SK-N-MC (cell line): ENCODE data around the gene CCDC69.

ENCODE experiments used
- DNase-seq: peaks from one replicate; pipeline ENCODE4 v3.0.0-alpha.2; 2011; ENCODE audit warnings: low read depth, low spot score
- H3K27ac ChIP-seq: fragments of 200-600 bp; sonication (generic); 2 replicates; pipeline ENCODE4 v1.5.1; 2016; ENCODE audit warnings: mixed run types
- H3K36me3 ChIP-seq: fragments of 200-600 bp; sonication (generic); 2 replicates; pipeline ENCODE4 v1.6.1; 2017; ENCODE audit warnings: antibody characterized with exemption, low read length, mixed read lengths; ENCODE audit not compliant: insufficient read depth
- H3K4me3 ChIP-seq: fragments of 200-600 bp; sonication (generic); 2 replicates; pipeline ENCODE4 v1.5.1; 2016
- H3K9ac ChIP-seq: fragments of 200-600 bp; sonication (generic); 2 replicates; pipeline ENCODE4 v1.8.0; 2017; ENCODE audit warnings: mixed run types, mixed read lengths; ENCODE audit not compliant: insufficient read length
- H3K9me3 ChIP-seq: fragments of 200-600 bp; sonication (generic); 2 replicates; pipeline ENCODE4 v1.6.1; 2017; ENCODE audit warnings: low read depth, mild to moderate bottlenecking, antibody characterized with exemption, low read length, moderate library complexity, mixed read lengths
- EZH2 ChIP-seq: fragments of 200-600 bp; sonication (generic); IDR thresholded peaks from one replicate; pipeline ENCODE4 v1.6.1; 2017; ENCODE audit warnings: antibody characterized with exemption
- FOXP2 ChIP-seq: optimal IDR thresholded peaks from 2 replicates; pipeline ENCODE3; 2011; ENCODE audit warnings: mild to moderate bottlenecking, moderate library complexity; ENCODE audit not compliant: insufficient read depth; ENCODE audit errors: extremely low read length, control extremely low read depth
- POLR2AphosphoS5 ChIP-seq: IDR thresholded peaks from 2 replicates; pipeline ENCODE4 v1.6.1; 2012; ENCODE audit warnings: mild to moderate bottlenecking, low read depth, low read length, borderline replicate concordance

CCDC69 gene

DNA sequence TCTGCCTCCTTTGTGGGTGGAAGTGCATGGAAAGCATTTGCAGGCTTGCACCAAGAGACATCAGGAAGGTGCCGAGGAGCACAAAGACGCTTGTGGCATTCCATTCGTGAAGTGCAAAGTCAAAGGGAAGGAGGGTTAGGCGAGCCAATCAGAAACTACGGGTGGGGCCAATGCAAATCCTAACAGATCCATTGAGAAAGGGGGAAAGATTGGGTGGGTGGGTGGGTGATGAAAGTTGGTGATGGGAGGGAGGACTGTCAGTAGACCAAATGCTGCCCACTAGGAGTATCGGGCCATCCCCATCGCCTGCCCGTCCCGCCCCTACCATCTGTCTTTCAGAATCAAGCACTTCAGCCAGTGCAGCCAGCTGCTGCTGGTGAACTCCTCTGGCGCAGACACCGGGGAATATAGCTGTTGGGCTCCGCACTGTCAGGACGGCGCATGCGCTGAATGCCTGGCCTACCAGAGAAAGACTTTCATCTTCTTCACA lies 49.2 kb downstream of the CCDC69 start:
- no peak overlapping the region for H3K9ac ChIP-seq
- no peaks in the 10 kb centered on the region for H3K36me3 ChIP-seq
- TF ChIP-seq POLR2AphosphoS5 (no peak), FOXP2 (no peak), EZH2 (no peak)
- no peaks in the 10 kb centered on the region for H3K9me3 ChIP-seq
- no peak for DNase-seq
- no peak overlapping the region for H3K27ac ChIP-seq
- no peak overlapping the region for H3K4me3 ChIP-seq

- Histone ChIP-seq H3K4me3 (no peak overlapping the region), H3K9ac (no peak overlapping the region), H3K9me3 (no peaks in the 10 kb centered on the region), H3K36me3 (no peaks in the 10 kb centered on the region), H3K27ac (no peak overlapping the region)
- DNase-seq, result no peak
- no peak for TF ChIP-seq EZH2
Observed at GRCh38 chr5:151173711-151174611, 49.9 kb downstream of the CCDC69 start.

- Histone ChIP-seq H3K27ac (no peak overlapping the region), H3K4me3 (no peak overlapping the region)
- DNase-seq, result no peak
Observed at GRCh38 chr5:151171529-151171928, 52.4 kb downstream of the CCDC69 start.

DNA sequence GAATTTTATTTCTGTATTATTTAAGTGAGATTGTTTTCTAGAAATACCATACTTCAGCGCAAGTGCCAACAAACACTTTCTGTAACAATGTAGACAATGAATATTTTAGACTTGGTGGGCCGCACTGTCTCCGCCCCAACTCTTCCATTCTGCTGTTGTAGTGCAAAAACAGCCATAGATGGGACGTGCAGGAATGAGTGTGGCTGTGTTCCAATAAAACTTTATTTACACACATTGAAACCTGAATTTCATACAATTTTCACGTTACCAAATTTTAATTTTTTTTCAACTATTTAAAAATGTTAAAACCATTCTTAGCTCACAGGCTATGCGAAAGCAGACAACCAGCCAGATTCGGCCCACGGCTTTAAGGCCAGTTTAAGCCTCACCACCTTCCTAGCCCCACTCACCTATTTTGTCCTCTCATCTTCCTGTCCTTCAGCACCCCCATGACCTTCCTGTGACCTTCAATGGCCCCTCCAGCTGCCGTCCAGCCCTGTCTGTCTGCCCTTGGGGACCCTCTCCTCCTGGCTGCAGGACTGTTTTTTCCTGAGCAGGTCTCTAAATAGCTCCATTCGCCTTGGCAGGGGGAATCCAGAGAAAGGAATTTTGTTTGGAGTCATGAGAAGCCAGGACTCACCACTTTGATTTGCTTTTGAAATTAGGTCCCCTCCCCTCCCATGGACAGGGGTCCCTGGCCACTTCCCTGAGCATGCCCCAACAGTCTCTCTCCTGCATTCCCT lies 55.1 kb downstream of the CCDC69 start:
- H3K27ac ChIP-seq, result no peak overlapping the region

More at GRCh38 chr5:151171529-151171928, 52.4 kb downstream of the CCDC69 start:
- no peaks in the 10 kb centered on the region for H3K9me3 ChIP-seq
- H3K9ac ChIP-seq, result no peak overlapping the region
- H3K36me3 ChIP-seq, result no peaks in the 10 kb centered on the region
- no peak for TF ChIP-seq FOXP2
- TF ChIP-seq EZH2, result no peak
- no peak for TF ChIP-seq POLR2AphosphoS5

GRCh38 chr5:151167022-151167421 lies 56.9 kb downstream of the CCDC69 start:
- Histone ChIP-seq H3K36me3 (no peaks in the 10 kb centered on the region), H3K9ac (no peak overlapping the region), H3K9me3 (no peaks in the 10 kb centered on the region), H3K4me3 (no peak overlapping the region), H3K27ac (no peak overlapping the region)
- TF ChIP-seq EZH2, result no peak
- no peak for TF ChIP-seq FOXP2
- TF ChIP-seq POLR2AphosphoS5, result no peak
- DNase-seq, result no peak

More for the DNA sequence above, 55.1 kb downstream of the CCDC69 start:
- H3K4me3 ChIP-seq, result no peak overlapping the region
- H3K9me3 ChIP-seq, result no peaks in the 10 kb centered on the region
- H3K36me3 ChIP-seq, result no peaks in the 10 kb centered on the region
- TF ChIP-seq FOXP2 (no peak), EZH2 (no peak), POLR2AphosphoS5 (no peak)
- no peak for DNase-seq
- no peak overlapping the region for H3K9ac ChIP-seq

DNA sequence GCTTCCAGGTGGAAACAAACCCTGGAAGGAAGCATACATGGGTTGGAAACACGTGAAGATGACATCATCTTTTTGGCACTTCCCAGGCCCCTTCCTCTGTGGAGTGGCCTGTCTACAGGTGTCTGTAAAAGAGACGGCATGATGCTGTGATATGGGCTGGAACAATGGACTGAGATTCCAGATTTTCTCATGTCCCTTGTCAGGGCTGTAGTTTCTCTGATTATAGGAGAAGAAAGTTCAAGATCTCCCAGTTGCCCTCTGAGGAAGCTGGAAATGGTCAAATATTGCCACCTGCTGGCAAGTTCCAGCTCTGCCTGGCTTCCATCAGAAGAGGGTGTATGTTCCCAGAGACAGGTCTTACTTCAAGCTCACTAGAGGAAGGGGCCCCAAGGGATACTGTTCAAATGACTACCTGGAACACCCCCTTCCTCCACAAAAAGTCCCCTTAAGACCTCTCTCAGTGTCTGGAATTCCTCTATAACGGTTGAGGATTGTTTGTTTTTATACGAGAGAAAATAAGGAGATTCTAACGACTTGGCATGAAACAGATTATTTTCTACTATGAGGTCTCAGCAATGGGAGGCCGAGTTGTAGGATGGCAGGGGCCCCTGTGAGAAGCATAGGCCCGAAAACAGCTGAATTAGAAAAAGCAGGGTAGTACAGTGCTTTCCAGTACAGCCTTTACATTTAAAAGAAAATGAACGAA lies 59.1 kb downstream of the CCDC69 start:
- DNase-seq, result no peak
- H3K27ac ChIP-seq, result no peak overlapping the region
- TF ChIP-seq FOXP2, result no peak
- TF ChIP-seq EZH2, result no peak
- TF ChIP-seq POLR2AphosphoS5, result no peak

DNA sequence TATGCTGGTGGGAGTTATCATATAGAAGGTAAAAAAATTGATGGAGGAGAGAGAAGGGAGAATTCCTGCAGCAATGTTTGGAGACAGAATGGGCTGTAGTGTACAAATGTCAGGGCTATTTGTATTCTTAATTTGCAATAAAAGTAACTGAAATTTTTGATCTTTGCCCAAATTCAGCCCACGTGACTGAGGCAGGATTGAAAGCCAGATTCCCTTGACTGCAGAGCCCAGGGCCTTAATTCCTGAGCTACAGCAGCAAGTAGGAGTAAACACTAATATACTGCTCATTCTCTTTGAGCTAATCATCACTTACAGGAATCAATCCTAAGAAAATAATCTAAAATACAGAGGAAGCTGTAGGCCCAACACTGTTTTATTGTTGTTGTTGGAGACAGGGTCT lies 61.1 kb downstream of the CCDC69 start:
- H3K36me3 ChIP-seq, result no peaks in the 10 kb centered on the region
- no peak for TF ChIP-seq FOXP2
- TF ChIP-seq EZH2, result no peak
- no peak for TF ChIP-seq POLR2AphosphoS5
- H3K4me3 ChIP-seq, result no peak overlapping the region

More for the DNA sequence above, 59.1 kb downstream of the CCDC69 start:
- H3K9ac ChIP-seq, result no peak overlapping the region
- H3K4me3 ChIP-seq, result no peak overlapping the region
- no peaks in the 10 kb centered on the region for H3K9me3 ChIP-seq
- H3K36me3 ChIP-seq, result no peaks in the 10 kb centered on the region

DNA sequence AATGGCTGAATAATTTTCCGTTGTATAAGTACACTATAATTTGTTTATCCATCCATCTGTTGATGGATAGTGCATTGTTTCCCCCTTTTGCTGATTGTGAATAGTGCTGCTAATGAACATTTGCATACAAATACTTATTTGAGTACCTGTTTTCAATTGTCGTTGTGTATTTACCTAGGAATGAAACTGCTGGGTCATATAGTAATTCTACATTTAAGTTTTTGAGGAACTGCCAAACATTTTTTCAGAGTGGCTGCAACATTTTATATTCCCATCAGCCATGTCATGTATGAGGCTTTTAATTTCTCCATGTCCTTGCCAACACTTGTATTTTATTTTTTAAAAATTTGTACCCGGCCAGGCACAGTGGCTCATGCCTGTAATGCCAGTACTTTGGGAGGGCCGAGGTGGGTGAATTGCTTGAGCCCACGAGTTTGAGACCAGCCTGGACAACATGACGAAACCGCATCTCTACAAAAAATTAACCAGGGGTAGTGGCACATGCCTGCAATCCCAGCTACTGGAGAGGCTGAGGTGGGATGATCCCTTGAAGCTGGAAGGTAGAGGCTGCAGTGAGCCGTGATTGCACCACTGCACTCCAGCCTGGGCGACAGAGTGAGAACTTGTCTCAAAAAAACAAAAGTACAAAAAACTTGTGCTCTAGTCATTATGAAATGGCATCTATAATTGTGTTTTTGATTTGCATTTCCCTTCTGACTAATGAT lies 64.1 kb downstream of the CCDC69 start:
- H3K9me3 ChIP-seq, result no peaks in the 10 kb centered on the region
- DNase-seq, result no peak
- no peaks in the 10 kb centered on the region for H3K36me3 ChIP-seq
- no peak overlapping the region for H3K4me3 ChIP-seq
- H3K27ac ChIP-seq, result no peak overlapping the region
- no peak for TF ChIP-seq POLR2AphosphoS5
- no peak for TF ChIP-seq EZH2
- no peak for TF ChIP-seq FOXP2
- no peak overlapping the region for H3K9ac ChIP-seq

More for the DNA sequence above, 61.1 kb downstream of the CCDC69 start:
- Histone ChIP-seq H3K27ac (no peak overlapping the region), H3K9me3 (no peaks in the 10 kb centered on the region), H3K9ac (no peak overlapping the region)
- DNase-seq, result no peak
